Endodermal cell (in vitro differentiated cells): Measurements from ENCODE around the gene DLG2. TPM values are rescaled to one million over a fixed set of nuclear protein-coding genes. Genes with fewer than 3 reads are reported as not detected.

Experiments
- DNase-seq: peaks from one replicate; pipeline ENCODE4 v3.0.0-alpha.2; 2017
- H3K27ac ChIP-seq: 2 replicates; pipeline ENCODE4 v1.5.1; 2013; ENCODE audit warnings: mild to moderate bottlenecking, low read depth, low read length, moderate library complexity
- H3K27me3 ChIP-seq: 2 replicates; pipeline ENCODE4 v1.6.1; 2013; ENCODE audit warnings: mild to moderate bottlenecking, low read length, moderate library complexity; ENCODE audit not compliant: insufficient read depth, control insufficient read depth, poor library complexity, severe bottlenecking
- H3K36me3 ChIP-seq: 2 replicates; pipeline ENCODE4 v1.7.0; 2013; ENCODE audit warnings: mild to moderate bottlenecking, low read length, moderate library complexity; ENCODE audit not compliant: control insufficient read depth, insufficient read depth
- H3K4me1 ChIP-seq: one replicate; pipeline ENCODE4 v1.7.0; 2013; ENCODE audit warnings: low read length; ENCODE audit not compliant: control insufficient read depth, insufficient read depth
- H3K4me3 ChIP-seq: 2 replicates; pipeline ENCODE4 v1.5.1; 2013; ENCODE audit warnings: mild to moderate bottlenecking, low read length, moderate library complexity
- H3K9ac ChIP-seq: 2 replicates; pipeline ENCODE4 v1.6.1; 2013; ENCODE audit warnings: mild to moderate bottlenecking, low read length, moderate library complexity; ENCODE audit not compliant: poor library complexity, severe bottlenecking; ENCODE audit errors: extremely low read depth
- H3K9me3 ChIP-seq: 2 replicates; pipeline ENCODE4 v1.6.1; 2013; ENCODE audit warnings: mild to moderate bottlenecking, low read length, moderate library complexity; ENCODE audit not compliant: control insufficient read depth
- H3K27ac Mint-ChIP-seq: 2 replicates; pipeline ENCODE4 v1.8.0; 2020; ENCODE audit warnings: mixed read lengths
- H3K27me3 Mint-ChIP-seq: 2 replicates; pipeline ENCODE4 v1.8.0; 2021; ENCODE audit warnings: mild to moderate bottlenecking, mixed read lengths; ENCODE audit not compliant: insufficient read depth
- H3K36me3 Mint-ChIP-seq: 2 replicates; pipeline ENCODE4 v1.8.0; 2020; ENCODE audit warnings: low read depth, mixed read lengths
- H3K4me1 Mint-ChIP-seq: 2 replicates; pipeline ENCODE4 v1.8.0; 2020; ENCODE audit warnings: mixed read lengths
- H3K4me3 Mint-ChIP-seq: 2 replicates; pipeline ENCODE4 v1.8.0; 2020; ENCODE audit warnings: mild to moderate bottlenecking, moderate library complexity, mixed read lengths
- H3K9me3 Mint-ChIP-seq: 2 replicates; pipeline ENCODE4 v1.8.0; 2020; ENCODE audit warnings: mild to moderate bottlenecking, mixed read lengths
- WGBS, 2 experiments: methylation state at CpG; one replicate each; pipeline versions ENCODE4 v1.1.5 to v1.1.7; 2013; ENCODE audit warnings: missing lambda C conversion rate in 2 of 2, mixed read lengths in 1 of 2; ENCODE audit not compliant: insufficient coverage in 1 of 2, insufficient read length in 1 of 2; 5-methylcytosine and 5-hydroxymethylcytosine counted together
- total RNA-seq, 2 donors: library from RNA; stranded (reverse); fragmentation: NEBNext Ultra II Directional in 1 of 2; extraction: Animal tissue kit (Norgen Biotek cat#: 25700) in 1 of 2; gene quantifications; 2 replicates in 1 of 2; 3 replicates in 1 of 2; pipeline ENCODE4 v1.2.1, GENCODE V29; 2021
- TF ChIP-seq, protein P1 (sequence below): fragments of 200-600 bp; sonication (generic); conservative IDR thresholded peaks from 2 replicates; pipeline ENCODE4 v1.5.0; 2021; ENCODE audit warnings: antibody characterized with exemption, mild to moderate bottlenecking

DLG2 gene
- total RNA-seq, 2 donors from 2014 or later, result 9.6 to 10.6 TPM

- Mint-ChIP-seq H3K4me1 (peaks cover 20% of the 10 kb centered on the region), H3K27ac (no peak overlapping the region), H3K9me3 (no peaks in the 10 kb centered on the region), H3K27me3 (peaks cover 5% of the 10 kb centered on the region), H3K4me3 (no peak overlapping the region), H3K36me3 (no peaks in the 10 kb centered on the region)
- TF ChIP-seq, protein P1, sequence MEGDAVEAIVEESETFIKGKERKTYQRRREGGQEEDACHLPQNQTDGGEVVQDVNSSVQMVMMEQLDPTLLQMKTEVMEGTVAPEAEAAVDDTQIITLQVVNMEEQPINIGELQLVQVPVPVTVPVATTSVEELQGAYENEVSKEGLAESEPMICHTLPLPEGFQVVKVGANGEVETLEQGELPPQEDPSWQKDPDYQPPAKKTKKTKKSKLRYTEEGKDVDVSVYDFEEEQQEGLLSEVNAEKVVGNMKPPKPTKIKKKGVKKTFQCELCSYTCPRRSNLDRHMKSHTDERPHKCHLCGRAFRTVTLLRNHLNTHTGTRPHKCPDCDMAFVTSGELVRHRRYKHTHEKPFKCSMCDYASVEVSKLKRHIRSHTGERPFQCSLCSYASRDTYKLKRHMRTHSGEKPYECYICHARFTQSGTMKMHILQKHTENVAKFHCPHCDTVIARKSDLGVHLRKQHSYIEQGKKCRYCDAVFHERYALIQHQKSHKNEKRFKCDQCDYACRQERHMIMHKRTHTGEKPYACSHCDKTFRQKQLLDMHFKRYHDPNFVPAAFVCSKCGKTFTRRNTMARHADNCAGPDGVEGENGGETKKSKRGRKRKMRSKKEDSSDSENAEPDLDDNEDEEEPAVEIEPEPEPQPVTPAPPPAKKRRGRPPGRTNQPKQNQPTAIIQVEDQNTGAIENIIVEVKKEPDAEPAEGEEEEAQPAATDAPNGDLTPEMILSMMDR, result no peak
- Histone ChIP-seq H3K9ac (no peak overlapping the region), H3K9me3 (no peaks in the 10 kb centered on the region), H3K4me3 (no peak overlapping the region), H3K27ac (no peak overlapping the region), H3K27me3 (peaks cover 14% of the 10 kb centered on the region), H3K36me3 (no peaks in the 10 kb centered on the region), H3K4me1 (peaks cover 3% of the 10 kb centered on the region)
- WGBS, 2 experiments, result 74 to 100% methylated on average over 1 to 5 of the region's 5 CpGs
- DNase-seq, result peak; percentile 74
Observed at GRCh38 chr11:83612891-83613766, 2014.0 kb downstream of the DLG2 start.

DNA sequence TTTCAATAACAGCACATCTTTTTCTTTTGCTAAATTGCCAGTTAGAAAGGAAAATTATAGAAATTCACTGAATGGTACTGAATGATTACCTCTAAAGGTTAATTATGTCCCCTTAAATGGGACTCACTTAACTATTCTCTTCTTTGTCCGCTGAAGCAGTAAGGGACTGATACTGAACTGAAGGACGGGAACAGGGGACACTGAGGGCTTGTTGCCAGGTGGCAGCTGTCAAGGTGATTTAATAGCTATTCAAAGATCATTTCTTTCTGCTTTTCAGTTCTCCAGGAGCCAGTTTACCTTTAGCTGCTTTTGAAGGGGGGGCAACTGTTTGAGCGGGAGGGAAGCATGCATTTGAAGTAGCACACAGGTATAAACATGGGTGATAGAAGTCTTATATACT is 2015.5 kb downstream of the DLG2 start:
- Mint-ChIP-seq H3K27me3 (peaks cover 5% of the 10 kb centered on the region), H3K4me3 (no peak overlapping the region), H3K4me1 (peaks cover 20% of the 10 kb centered on the region), H3K27ac (no peak overlapping the region), H3K9me3 (no peaks in the 10 kb centered on the region), H3K36me3 (no peaks in the 10 kb centered on the region)
- Histone ChIP-seq H3K27ac (no peak overlapping the region), H3K9ac (no peak overlapping the region), H3K36me3 (no peaks in the 10 kb centered on the region), H3K4me1 (peaks cover 3% of the 10 kb centered on the region), H3K9me3 (no peaks in the 10 kb centered on the region), H3K4me3 (no peak overlapping the region), H3K27me3 (peaks cover 14% of the 10 kb centered on the region)
- TF ChIP-seq, protein P1, result no peak
- DNase-seq, result no peak
- WGBS, 2 experiments, result 95% methylated on average over 3 of the region's 3 CpGs; no CpG with 5 or more reads in 1 of the 2 experiments

- DNase-seq, result no peak
- H3K27ac Mint-ChIP-seq, result no peak overlapping the region
Observed at GRCh38 chr11:83611031-83611430, 2016.1 kb downstream of the DLG2 start.

More at GRCh38 chr11:83611031-83611430, 2016.1 kb downstream of the DLG2 start:
- TF ChIP-seq, protein P1, result no peak
- H3K36me3 ChIP-seq, result no peaks in the 10 kb centered on the region
- WGBS, 2 experiments, result 90 to 100% methylated on average over 1 to 2 of the region's 2 CpGs
- H3K9ac ChIP-seq, result no peak overlapping the region
- peaks cover 3% of the 10 kb centered on the region for H3K4me1 ChIP-seq
- Mint-ChIP-seq H3K27me3 (peaks cover 5% of the 10 kb centered on the region), H3K4me1 (peaks cover 20% of the 10 kb centered on the region), H3K9me3 (no peaks in the 10 kb centered on the region), H3K36me3 (no peaks in the 10 kb centered on the region), H3K4me3 (no peak overlapping the region)
- peaks cover 14% of the 10 kb centered on the region for H3K27me3 ChIP-seq
- H3K27ac ChIP-seq, result no peak overlapping the region
- no peak overlapping the region for H3K4me3 ChIP-seq
- no peaks in the 10 kb centered on the region for H3K9me3 ChIP-seq
